Activated CD4-positive, alpha-beta T cell treated with anti-CD3 and anti-CD28 coated beads for 1 hour (primary cell): ENCODE results near the gene TRANK1.
"Not testable (repeated sequence)": the region's sequence is repeated elsewhere in the genome, so short reads cannot be mapped to it uniquely, and the experiment has no call there.

Experiments used
- DNase-seq: peaks from one replicate; pipeline ENCODE4 v3.0.0-alpha.2; 2020

The TRANK1 gene

GRCh38 chr3:36956155-36956554, 11.3 kb upstream of the TRANK1 start:
- DNase-seq, result no peak

GRCh38 chr3:36954452-36955134, 9.7 kb upstream of the TRANK1 start:
- DNase-seq, result no peak

DNA sequence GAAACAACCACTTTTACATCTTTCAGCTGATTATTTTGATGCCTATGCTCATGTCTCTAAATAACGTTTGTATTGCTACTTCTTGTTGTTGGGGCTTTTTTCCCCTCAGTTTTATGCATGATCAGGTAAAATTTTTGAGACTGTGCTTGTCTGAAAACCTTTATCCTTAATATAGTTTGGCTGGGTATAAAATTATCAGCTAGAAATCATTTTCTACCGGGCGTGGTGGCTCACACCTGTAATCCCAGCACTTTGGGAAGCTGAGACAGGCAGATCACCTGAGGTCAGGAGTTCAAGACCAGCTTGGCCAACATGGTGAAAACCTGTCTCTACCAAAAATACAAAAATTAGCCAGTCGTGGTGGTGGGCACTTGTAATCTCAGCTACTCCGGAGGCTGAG, 3.0 kb upstream of the TRANK1 start:
- not testable (repeated sequence) for DNase-seq

GRCh38 chr3:36945333-36945980, 603 bp upstream of the TRANK1 start:
- DNase-seq, result no peak

DNA sequence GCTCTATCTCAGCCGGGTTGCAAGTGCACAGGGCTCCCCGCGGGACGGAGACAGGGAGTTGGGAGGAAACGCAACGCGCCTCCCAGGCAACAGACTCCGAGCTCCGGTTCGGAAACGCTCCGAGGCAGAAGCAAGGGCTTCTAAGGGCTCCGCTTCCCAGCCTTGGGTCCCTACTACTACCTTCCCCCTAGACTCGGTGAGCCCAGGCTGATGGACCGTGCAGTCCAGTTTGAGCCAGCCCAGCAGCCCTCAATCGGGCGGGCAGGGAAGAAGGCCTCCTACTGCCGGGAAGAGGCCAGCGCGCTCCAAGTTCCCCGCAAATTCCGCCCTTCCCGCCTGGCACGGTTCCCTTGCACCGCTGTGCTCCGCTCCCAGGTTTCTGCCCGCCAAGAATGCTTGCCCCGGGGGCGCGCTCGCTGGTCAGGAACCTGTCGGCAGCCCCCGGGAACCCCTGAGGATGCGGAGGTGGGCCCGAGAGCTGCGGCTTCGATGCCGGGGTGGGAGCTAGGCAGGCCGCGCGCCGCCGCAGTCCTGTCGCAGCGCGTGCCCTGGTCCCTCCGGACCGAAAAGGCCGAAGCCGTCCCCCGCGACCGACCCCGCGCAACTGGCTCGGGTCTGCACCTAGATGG, 728 bp downstream of the TRANK1 start:
- DNase-seq, result peak; percentile 12

GRCh38 chr3:36943601-36944000, 1.3 kb downstream of the TRANK1 start:
- no peak for DNase-seq

GRCh38 chr3:36942638-36943248, 2.1 kb downstream of the TRANK1 start:
- DNase-seq, result no peak

DNA sequence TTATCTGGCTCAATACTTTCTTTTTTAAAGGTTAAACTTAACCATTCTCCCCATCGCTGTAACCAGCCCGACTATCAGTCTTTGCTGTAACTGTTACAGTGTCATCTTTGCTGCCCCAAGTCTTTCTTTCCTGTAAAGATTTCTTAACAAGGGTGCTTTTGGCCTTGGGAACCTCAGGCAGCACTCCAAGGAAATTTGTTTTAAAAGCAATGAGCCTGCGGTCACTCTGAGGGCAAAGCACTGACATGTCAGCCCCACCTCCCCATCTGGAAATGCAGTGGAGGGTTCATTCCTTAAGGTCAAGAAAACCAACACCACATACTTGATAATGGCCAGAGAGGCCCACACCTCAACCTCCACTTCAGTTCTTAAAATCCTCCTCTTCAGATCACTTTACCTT, 3.2 kb downstream of the TRANK1 start:
- DNase-seq, result no peak

DNA sequence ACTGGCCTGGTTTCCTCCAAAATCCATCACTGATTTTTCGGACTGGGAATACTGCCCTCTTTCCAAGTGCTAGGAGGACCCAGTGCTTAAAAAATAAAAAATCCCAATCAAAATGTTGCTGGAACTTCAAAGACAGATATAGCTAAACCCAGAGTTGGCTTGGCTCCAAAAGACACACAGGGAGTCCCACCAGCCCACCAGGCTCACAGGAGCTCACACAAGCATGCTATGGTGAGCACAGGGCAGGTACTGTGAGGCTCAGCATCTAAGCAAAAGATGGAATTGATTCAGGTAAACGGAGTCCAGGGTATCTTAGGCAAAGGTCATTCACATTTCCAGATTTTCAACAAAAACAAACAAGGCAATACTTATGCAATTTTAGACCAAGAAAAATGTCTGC, 3.7 kb downstream of the TRANK1 start:
- no peak for DNase-seq

- no peak for DNase-seq
Observed at GRCh38 chr3:36937492-36937891, 7.4 kb downstream of the TRANK1 start.

- DNase-seq, result no peak
Observed at GRCh38 chr3:36933540-36934296, 11.1 kb downstream of the TRANK1 start.

DNA sequence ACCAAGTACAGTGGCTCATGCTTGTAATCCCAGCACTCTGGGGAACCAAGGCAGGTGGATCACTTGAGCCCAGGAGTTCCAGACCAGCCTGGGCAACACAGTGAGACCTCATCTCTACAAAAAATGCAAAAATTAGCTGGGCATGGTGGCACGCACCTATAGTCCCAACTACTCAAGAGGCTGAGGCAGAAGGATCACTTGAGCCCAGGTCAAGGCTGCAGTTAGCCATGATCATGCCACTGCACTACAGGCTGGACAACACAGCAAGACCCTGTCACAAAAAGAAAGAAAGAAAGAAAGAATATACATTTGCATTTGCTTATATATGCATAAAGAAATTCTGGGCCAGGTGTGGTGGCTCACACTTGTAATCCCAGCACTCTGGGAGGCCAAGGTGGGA, 13.4 kb downstream of the TRANK1 start:
- not testable (repeated sequence) for DNase-seq

GRCh38 chr3:36928220-36928619, 16.6 kb downstream of the TRANK1 start:
- DNase-seq, result no peak

GRCh38 chr3:36926292-36926897, 18.5 kb downstream of the TRANK1 start:
- no peak for DNase-seq

DNA sequence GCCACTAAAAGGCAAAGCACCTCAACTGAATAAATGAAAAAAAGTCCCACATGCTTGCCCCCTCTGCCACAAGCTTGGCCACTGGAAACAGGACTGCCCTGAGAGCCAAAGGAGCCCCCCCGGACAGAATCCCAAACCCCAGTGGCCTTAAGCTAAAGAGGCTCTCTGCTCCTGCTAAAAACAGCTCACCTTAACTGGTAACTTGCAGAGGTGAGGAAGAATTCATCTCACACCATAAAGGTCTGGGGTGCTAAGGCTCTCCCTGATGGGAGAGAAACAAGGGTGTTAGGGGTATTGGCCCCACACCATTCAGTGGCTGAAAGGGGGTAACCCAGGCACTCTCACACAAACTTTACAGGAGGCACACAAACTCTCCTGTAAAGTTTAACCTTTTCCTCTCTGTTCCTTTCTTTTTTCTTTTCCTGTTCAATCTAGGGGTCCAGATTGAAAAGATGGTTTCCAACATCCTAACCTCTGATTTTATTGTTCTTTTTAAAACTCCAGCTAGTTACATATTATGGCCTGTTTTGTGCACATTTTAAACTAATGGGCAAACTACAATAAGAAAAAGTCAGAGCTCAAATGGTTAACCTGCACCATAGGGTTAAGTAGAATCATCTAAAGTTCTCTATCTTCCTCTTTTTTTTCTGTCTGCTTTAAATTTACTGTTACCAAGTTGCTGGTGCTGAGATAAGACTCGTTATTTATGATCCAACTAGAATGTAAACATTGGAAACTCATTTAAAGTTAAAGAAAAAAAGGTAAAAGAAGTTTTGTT, 19.9 kb downstream of the TRANK1 start:
- no peak for DNase-seq

- no peak for DNase-seq
Observed at GRCh38 chr3:36923981-36924743, 20.7 kb downstream of the TRANK1 start.

DNA sequence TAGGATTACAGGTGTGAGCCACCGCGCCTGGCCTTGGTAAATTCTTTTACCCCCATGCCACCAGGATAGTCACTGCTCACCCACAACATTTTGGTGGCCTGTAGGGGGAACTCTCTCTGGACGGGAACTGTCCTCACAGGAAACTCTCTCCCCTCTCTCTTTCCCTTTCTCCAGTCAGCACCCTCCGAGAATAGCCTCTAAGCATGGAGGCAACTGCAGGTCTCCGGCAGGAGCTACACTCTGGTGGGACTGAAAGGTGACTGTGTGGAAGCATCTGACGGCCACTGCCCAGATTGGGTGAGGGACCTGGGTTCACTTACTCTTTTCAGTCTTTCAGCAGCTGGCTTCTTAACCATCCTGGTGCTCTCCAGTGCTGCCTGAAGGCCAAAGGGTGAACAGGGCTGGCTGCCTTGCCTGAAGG, 21.3 kb downstream of the TRANK1 start:
- DNase-seq, result no peak

- no peak for DNase-seq
Observed at GRCh38 chr3:36920884-36921567, 23.8 kb downstream of the TRANK1 start.

GRCh38 chr3:36919439-36920160, 25.3 kb downstream of the TRANK1 start:
- DNase-seq, result no peak

DNA sequence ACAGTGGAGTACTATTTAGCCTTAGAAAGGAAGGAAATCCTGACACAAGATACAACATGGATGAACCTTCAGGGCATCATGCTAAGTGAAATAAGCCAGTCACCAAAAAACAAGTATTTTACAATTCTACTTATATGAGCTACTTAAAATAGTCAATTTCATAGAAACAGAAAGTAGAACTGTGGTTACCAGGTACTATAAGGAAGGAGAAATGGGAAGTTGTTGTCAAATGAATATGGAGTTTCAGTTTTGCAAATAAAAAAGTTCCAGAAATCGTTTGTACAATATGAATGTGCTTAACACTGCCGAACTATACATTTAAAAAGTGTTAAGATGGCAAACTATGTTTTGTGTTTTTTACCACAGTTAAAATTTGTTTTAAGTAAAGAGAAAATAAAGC, 26.8 kb downstream of the TRANK1 start:
- DNase-seq, result no peak
